Right renal cortex interstitium (tissue), 3 donors: ENCODE measurements around the gene AJM1. TPM values are rescaled to one million over a fixed set of nuclear protein-coding genes. Genes with fewer than 3 reads are reported as not detected.
"Not testable (repeated sequence)": the region's sequence is repeated elsewhere in the genome, so short reads cannot be mapped to it uniquely, and the experiment has no call there.

ENCODE experiments used
- DNase-seq, 3 donors: peaks; one replicate each; pipeline ENCODE4 v3.0.0-alpha.2; 2013; ENCODE audit warnings: low read depth in 3 of 3, low spot score in 2 of 3
- polyA plus RNA-seq, 3 donors: library from polyadenylated mRNA; unstranded; fragments of 120-200 nt; gene quantifications; one replicate each; pipeline ENCODE4 v1.2.1, GENCODE V29; 2013; ENCODE audit not compliant: insufficient read length in 3 of 3

AJM1 gene
- under 1 TPM; 0.54 to 0.80 (median 0.64) TPM for polyA plus RNA-seq

GRCh38 chr9:136842380-136842948 is at the start of gene AJM1:
Gene AJM1 (plus strand): TSS chr9:136842478. CDS start chr9:136844415, 1,937 bp downstream.
- peak in 2 of 3 donors; percentile 48 to 66 for DNase-seq

GRCh38 chr9:136793086-136793946 is 49.0 kb upstream of the AJM1 start:
- no peak for DNase-seq

- no peak for DNase-seq
These were observed 47.8 kb upstream of the AJM1 start for GRCh38 chr9:136794281-136794999.

- no peak for DNase-seq
These were observed 47.3 kb upstream of the AJM1 start for GRCh38 chr9:136795000-136795348.

- no peak for DNase-seq
These were observed 46.0 kb upstream of the AJM1 start, which contains the start of gene CCDC183 for GRCh38 chr9:136796238-136796774. Gene CCDC183 (plus strand): TSS chr9:136796338. CDS start chr9:136796398, 60 bp downstream.

GRCh38 chr9:136796775-136797347 is 45.4 kb upstream of the AJM1 start:
- not testable (repeated sequence) for DNase-seq

- DNase-seq = no peak
These were observed 43.6 kb upstream of the AJM1 start for GRCh38 chr9:136798708-136799078.

- no peak for DNase-seq
These were observed 43.0 kb upstream of the AJM1 start for GRCh38 chr9:136799079-136799853.

GRCh38 chr9:136799854-136800657 is 42.2 kb upstream of the AJM1 start:
- no peak for DNase-seq

GRCh38 chr9:136802321-136802720 is 40.0 kb upstream of the AJM1 start:
- DNase-seq = no peak

GRCh38 chr9:136803009-136803550 is 39.2 kb upstream of the AJM1 start:
- DNase-seq = not testable (repeated sequence)

GRCh38 chr9:136803551-136804508 is 38.4 kb upstream of the AJM1 start:
- no peak for DNase-seq

- DNase-seq = no peak
These were observed 37.6 kb upstream of the AJM1 start for GRCh38 chr9:136804509-136805206.

- DNase-seq = no peak
These were observed 37.0 kb upstream of the AJM1 start for GRCh38 chr9:136805207-136805740.

GRCh38 chr9:136806067-136806466 is 36.2 kb upstream of the AJM1 start:
- no peak for DNase-seq

- DNase-seq = no peak
These were observed 35.6 kb upstream of the AJM1 start for GRCh38 chr9:136806631-136807201.
